Measurements from ENCODE around the gene SKP1.
A peak's percentile ranks its signal among the peaks of the same experiment; 100 is the strongest.

Gene SKP1

GRCh38 chr5:134143431-134143830, 33.3 kb downstream of the SKP1 start:
- no peak for DNase-seq

GRCh38 chr5:134142806-134143205, 33.9 kb downstream of the SKP1 start:
- DNase-seq, result no peak

DNA sequence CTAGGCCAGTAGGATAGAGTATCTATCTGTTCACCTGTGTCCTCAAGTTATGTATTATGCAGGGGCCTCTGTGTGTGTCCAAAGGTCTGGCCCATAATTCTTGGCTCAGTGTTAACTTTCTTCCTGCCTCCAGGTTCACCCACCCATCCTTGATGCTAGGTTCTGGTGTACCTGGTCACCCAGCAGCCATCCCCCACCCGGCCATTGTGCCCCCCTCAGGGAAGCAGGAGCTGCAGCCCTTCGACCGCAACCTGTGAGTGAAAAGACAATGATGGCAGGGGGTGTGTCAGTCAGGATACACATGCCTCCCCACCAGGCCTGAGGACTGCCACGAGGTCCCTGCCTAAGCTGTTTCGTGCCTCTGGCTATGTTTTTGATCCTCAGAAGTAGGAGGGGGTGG, 34.7 kb downstream of the SKP1 start:
- DNase-seq, result no peak

DNA sequence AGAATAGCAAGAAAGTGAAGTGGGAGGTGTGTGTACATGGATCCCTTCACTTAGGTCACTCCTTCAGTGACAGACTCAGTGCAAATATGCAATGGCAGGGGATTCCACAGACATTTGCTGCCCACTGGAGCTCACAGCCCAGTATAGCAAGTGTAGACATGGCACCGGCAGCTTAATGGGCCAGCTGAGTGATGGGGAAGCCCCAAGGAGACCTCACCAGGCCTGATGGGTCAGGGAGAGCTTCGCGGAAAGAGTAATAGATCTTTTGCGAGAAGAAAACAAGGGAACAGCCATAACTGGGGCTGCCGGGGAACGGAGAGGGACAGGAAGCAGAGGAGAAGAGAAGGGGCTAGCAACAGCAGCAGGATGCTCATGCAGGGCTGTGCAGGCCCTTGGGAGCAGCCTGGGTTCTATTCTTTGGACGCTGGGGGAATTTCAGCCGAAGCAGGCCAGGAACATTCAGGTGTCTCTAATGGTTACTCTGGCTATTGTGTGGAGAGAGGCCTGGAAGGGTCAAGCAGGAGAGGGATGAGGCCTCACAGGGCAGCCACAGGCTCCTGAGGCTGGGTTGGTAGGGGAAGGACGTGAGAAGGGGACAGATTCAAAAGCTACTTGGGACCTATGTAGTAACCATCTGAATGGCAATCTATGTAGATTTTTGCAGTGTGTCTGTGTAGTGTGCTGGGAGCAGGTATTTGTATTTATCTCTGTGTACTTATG, 35.3 kb downstream of the SKP1 start:
- no peak for DNase-seq

DNA sequence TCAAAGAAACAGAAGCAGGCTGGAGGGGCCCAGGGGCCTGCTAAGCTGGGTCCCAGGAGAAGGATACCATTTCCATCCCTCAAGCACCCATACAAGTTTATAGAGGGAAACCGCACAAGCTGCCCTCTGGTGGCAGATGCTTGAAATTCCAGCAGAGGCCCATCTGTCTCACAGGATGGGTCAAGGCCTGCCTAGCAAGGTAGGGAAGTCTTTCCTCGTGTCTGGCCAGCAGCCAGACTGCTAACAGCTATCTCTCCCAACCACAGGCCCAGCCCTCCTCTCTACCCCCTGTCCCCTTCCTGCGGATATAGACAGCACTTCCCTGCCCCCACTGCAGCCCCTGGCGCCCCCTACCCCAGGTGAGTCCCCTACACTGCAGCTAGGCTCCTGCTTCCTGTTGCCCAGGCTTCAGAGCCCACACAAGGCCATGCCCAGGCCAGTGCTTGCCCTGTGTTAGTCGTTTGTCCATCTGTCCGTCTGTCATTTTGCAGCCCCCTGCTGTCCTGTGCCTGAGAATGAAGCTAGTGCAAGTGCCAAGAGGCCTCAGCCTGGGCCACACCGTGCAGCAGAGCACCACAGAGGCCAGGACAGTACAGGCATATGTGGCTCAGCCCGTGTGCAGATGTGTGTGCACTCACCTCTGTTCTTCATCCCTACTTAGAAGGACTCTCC, 36.1 kb downstream of the SKP1 start:
- peak; percentile 68 for DNase-seq

GRCh38 chr5:134139891-134140469, 36.8 kb downstream of the SKP1 start:
- no peak for DNase-seq

DNA sequence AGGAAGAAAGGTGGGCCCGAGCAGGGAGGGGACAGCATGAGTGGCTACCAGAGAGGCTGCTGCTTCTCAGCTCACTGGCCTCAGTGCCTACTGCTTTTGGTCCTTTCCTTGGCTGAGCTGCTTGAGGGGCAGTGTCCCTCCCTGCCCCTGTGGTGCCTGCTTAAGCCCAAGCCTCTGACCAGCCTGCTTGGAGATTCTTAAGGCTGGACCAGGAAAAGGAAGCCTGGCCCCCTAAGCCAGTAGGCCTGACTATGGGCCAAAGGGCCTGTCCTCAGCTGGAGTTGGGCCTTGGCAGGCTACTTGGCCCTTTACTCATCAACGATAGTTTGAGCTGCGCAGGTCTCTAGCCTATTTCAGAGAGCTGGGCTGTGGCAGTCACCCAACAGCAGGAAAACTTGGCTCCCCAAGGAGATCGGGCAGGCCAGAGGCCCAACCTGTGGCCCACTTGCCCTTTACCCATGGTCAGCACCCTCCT, 37.3 kb downstream of the SKP1 start:
- DNase-seq, result no peak

- DNase-seq, result peak; percentile 79
These were observed 38.1 kb downstream of the SKP1 start for GRCh38 chr5:134138416-134139376.

DNA sequence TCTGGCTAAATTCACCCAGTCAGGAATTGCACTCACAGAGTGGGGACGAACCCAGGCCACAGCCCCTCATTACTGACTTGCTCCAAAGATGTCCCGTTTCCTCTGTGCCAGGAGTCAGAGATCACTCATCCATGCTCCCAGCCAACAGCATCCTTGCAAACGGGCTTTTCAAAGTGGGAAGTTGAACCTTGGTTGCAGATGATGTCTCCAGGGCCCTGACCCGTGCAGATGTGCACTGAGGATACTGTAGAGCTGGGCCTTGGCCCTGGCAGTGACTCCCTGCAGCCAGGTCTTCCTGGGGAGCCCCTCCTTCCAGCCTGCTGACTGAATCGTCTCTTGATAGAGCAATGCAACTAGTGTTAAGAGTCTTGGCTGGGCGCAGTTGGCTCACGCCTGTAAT, 40.0 kb downstream of the SKP1 start:
- DNase-seq, result no peak

DNA sequence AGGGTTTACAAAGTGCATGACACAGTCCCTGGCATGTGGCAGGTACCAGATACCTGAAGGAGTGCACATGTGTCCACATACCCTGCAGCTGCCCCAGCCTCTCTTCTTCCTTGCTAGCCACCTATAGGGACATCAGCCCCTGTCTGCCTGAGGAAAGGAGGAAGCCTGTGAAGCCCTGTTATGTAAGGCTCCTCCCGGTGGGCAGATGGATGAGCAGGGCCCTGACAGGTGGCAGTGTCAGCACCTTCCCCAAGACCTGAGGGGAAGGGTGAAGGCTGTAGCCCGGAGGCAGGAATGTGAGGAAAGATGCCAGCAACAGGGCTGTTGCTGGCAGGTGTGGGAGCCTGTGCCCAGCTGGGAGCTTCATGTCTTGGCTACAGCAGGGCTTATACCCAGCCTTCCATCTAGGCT, 40.5 kb downstream of the SKP1 start:
- DNase-seq, result no peak

- no peak for DNase-seq
These were observed 41.6 kb downstream of the SKP1 start for GRCh38 chr5:134135091-134135655.

GRCh38 chr5:134133995-134134541, 42.7 kb downstream of the SKP1 start:
- peak; percentile 1 for DNase-seq

GRCh38 chr5:134133188-134133994, 43.4 kb downstream of the SKP1 start:
- peak; percentile 12 for DNase-seq

DNA sequence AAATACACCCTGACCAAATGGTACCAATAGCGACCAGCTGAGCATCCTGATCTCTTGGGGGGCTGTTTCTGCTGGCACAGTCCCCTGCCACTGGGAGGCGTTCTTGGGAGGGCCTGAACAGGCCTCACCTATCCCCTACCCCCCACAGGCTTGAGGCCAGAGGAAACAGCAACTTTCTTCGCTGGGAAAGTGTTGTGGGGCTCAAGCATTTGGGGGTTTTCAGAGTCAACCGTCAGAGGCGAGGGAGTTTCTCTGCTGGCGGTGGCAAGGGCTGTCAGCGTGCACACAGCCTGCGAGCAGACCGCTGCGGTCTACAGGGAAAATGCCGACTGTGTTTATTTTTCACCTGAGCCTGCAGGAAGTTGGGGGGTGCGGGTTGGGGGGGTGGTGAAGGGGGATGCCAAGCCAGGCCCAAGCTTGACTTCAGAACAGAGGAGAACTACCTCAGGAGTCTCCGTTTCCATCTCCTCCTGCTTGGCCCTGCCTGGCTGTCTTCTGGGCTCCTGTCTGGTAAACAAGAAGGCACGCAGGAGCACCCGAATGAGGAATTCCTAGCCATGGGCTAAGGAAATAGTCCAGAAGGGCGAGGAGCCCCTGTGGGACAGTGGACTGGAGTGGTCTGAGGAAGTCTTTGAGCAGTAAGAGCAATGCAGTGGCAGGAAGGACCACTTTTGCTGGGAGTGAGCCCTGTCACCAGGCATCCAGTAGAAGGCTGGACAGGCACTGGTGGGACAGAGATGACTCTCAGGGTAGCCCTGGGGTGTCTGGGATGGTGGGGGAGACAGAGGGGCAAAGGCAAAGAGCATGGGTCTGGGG, 44.2 kb downstream of the SKP1 start:
- peak; percentile 72 for DNase-seq

GRCh38 chr5:134131578-134132350, 45.0 kb downstream of the SKP1 start:
- DNase-seq, result no peak

GRCh38 chr5:134131165-134131564, 45.6 kb downstream of the SKP1 start:
- DNase-seq, result peak; percentile 49

GRCh38 chr5:134130239-134130945, 46.4 kb downstream of the SKP1 start:
- no peak for DNase-seq

DNA sequence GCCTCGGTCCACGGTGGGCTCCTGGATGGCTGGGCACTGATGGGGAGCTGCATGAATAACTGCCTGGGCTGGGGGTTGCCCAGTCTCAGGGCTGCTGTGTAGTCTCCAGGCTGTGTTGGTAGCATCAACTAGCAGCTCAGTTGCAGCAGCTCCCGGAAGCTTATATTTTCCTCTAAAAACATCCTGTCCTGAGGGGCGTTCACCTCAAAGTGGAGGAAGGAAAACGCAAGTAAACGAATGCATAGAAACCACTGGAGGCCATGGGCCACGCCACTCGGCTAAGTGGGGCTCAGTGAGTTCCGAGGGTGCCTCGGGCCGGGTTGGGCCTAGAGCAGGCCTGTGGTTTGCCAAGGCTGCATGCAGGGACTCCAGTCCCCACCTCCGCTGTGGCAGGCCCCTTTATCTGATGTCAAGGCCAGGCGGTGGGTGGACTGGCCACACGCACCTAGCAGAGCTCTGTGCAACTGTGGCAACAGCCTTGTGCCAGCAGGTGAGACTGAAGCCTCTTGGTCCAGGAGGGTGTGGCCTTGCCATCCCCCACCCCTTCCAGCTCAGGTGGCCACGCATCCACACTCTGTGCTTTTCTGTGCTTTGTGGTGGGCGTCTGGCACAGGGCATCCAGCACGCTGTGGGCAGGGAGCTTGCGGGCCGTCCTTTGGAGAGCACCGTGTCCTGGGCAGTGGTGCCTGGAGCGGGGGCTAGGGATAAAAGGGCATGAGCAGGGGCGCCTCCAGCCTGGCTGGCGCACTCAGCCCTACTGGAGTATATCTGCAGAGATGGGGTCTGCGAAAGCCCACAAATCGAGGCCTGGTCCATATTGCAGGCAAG, 47.1 kb downstream of the SKP1 start:
- DNase-seq, result no peak

Measured in stimulated activated CD4-positive, alpha-beta T cell treated with anti-CD3 and anti-CD28 coated beads, Interleukin-1b, Interleukin-23, amount 100 ng/mL, for 48 hours (primary cell).